Jurkat, Clone E6-1 (cell line): Measurements from ENCODE around the gene RGS2.

Experiments used
- DNase-seq: peaks from one replicate; pipeline ENCODE4 v3.0.0-alpha.2; 2011; ENCODE audit warnings: low read depth, low spot score
- H3K4me3 ChIP-seq: 2 replicates; pipeline ENCODE4 v1.5.1; 2011; ENCODE audit warnings: mild to moderate bottlenecking, low read length, control low read depth, moderate library complexity

The RGS2 gene

DNA sequence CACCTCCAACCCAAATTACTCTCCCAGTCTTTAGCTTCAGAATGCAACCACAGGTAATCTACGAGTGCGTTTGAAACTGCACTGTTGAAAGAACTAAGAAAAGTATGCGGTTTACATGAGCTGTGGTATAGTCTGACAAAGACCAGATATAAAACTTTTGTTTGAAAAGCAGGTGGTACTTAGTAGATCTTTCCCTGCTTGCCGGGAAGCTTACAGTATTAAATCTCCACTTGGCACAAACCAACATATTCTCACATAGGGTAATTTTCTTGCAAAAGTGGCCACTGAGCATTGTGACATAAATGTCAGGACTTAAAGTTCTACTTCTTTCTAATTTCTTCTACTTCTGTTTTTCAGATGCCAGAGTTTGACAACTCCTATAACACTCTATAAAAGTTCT lies 8.4 kb downstream of the RGS2 start:
- DNase-seq = peak; percentile 78
- no peak overlapping the region for H3K4me3 ChIP-seq

DNA sequence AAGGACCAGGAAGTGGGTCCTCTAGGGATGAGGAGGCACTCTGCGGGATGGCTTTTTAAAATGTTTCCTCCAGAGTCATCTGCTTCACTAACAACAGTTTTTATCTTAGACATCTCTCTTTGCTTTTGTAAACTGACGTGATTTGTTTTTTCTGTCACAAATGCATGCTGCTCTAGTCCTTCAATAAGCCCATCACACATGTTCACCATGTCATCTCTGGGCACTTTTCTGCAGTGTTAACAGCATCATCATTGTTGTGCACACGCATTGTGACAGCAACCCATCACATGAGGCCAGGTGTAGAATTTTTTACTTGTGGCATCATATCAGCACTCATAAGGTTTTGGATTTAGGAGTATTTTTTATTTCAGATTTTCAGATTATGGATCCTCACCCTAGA lies 12.5 kb downstream of the RGS2 start:
- DNase-seq = no peak
- H3K4me3 ChIP-seq = no peak overlapping the region

DNA sequence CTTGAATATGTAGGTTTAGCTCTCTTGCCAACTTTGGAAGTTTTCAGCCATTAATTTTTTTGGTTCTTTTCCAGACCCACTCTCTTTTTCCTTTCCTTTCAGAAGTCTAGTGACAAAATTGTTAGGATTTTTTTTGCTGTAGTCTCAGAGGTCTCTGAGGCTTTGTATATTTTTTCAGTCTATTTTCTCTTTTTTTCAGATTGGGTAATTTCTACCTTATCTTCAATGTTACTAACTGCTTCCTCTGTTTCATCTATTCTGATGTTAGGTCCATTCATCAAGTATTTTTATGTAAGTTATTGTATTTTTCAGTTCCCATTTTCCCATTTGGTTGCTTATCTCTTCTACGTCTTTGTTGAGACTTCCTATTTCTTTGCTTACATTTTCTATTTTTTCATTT lies 15.7 kb downstream of the RGS2 start:
- DNase-seq = no peak
- H3K4me3 ChIP-seq = no peak overlapping the region

DNA sequence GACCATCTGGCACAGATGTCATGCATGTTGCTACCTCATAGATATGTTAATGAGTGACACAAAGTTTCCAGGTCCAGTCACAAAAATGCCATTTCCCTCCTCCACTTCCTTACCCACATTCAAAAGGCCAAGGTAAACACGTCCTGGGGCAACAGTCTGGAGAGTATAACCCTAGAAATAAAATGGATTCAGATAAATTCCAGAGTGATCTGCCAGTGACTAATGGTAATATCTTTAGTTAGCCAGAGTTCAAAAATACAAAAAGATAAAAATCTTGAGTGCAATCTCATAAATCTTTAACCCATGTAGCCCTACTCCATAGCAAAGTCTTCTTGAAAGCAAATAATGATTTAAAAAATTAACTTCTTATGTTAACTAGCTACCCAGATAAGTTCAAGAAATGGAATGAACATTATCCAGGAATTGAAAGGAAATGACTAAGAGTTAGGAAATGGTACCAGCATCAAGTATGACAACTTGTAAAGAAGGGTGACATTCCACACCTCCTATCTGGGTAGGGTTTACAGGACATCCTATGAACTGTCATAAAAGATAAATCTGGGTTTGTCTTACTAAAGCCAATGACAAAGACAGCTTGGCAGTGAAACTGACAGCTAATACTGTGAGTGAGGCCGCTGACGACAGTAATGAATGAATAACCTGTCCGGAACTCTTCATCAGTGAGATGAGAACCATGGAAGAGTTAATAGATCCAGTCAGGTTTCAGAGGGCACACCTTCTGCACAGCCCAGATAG lies 18.1 kb downstream of the RGS2 start:
- DNase-seq = no peak
- H3K4me3 ChIP-seq = no peak overlapping the region

DNA sequence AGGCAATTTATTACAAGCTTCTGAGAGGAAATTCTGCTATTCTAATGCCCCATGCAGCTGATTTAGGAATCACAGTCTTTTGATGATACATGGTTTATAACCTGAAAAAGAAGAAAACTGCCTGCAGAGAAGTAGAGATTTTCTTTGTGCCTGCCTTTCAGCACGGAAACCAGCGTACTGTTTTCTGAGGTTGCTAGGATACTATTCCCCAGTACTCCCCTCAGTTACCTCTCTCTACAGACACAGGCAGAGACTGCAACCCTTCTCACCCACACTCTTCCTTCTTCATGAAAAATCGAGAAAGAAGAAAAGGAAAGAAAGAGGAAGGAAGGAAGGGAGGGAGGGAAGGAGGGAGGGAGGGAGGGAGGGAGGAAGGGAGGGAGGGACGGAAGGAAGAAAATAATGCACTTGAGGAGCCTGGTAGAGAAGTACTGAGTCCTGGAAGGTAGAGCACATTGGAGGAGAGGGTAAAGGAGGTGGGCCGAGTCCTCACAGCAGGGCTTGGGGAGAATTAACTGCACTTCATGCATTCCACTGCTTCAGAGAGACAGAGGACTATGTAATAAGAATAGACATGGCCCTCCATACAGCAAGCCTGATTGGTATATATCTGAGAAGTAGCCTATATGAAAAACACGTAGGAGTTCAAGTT lies 21.9 kb downstream of the RGS2 start:
- H3K4me3 ChIP-seq = no peak overlapping the region
- DNase-seq = no peak

DNA sequence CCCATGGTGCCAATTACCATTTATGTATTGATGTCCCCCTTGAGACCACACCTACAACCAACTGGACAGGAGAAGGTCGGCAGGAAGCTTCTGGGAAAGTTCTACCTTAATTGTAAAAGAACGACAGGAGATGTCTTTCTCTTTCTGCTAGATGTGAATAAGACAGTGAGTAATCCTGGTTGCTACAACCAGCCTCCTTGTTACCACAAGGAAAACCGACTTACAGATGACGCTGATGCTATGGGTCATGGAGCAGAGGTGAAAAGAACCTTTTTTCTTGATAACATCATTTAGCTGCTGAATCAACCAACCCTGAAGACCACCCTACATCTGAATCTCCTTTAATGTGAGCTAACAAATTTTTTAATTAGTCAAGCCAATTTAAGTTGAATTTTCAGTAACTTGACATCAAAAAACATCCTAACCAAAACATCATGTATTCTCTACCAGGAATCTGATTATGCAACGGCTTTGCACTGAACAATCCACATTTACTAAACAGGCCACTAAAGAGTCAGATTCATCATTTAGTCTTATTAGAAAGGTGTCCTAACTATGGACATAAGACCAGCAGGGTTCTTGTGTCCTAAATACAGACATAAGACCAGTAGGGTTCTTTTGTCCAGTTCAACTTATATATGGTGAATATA lies 23.0 kb downstream of the RGS2 start:
- DNase-seq = no peak
- no peak overlapping the region for H3K4me3 ChIP-seq

DNA sequence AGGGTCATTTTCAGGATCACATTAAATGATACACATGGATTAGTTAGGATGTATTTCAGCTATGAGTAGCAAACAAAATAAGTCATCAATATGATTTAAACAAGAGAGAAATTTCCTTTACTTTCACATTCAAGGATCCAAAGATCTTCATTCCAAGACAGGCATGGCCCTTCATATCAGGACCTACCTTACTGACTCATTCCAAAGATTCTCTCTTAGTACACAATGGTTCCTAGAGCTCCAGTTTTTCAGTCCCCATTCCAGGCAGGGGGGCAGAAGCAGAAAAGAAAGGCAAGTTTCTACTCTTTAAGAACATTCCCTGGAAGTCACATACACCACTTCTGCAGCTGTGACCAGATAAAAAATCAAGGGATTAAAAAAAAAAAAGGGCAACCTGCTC lies 23.7 kb downstream of the RGS2 start:
- no peak overlapping the region for H3K4me3 ChIP-seq
- no peak for DNase-seq

DNA sequence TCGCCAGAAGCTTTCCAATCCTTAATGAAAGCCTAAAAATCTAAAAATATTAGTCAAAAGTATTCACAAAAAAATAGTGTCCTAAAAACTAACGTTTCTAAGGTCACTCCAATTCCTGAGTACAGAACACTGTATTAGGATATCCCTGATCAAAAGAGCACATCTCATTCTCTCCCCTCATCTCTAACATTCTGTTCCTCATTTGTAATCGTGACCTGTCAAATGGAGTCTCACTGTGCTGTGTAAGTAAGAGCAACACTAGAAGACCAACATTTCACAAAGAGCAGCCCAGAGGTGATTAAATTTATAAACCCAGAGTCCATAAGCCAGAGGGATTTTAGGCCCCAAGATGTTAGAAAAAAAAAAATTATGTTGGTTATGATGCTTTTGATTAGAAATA lies 26.3 kb downstream of the RGS2 start:
- no peak overlapping the region for H3K4me3 ChIP-seq
- no peak for DNase-seq

DNA sequence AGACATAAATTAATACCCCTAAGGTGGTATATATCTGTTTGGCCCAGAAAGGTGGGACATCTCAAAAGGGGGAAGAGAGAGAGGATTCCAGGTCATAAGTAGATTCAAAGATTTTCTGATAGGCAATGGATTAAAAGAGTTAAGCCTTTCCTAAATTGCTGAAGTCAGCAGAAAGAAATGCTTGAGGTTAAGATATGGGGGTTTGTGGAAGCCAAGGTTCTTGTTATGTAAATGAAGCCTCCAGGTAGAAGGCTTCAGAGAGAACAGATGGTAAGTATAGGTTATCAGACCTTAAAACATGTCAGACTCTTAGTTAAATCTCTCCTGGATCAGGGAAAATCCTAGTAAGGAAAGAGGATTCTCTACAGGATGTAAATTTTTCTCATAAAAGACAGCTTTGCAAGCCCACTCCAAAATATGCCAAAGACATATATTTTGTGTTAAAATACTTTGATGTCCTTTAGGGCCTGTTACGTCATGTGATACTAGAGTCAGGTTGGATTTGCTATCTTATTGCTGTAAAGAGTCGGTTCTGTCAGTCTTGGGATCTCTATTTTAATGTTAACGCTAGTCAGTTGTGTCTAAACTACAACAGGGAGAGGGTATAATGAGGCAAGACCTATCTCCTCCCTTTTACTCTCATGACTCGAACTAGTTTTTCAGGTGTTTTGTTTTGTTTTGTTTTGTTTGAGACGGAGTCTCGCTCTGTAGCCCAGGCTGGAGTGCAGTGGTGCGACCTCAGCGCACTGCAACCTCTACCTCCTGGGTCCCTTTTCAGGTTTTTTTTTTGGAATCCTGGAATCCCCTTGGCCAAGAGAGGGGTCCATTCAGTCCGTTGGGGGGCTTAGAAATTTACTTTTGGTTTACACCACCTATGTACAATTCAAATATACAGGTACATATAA lies 30.6 kb downstream of the RGS2 start:
- no peak for DNase-seq
- H3K4me3 ChIP-seq = no peak overlapping the region

DNA sequence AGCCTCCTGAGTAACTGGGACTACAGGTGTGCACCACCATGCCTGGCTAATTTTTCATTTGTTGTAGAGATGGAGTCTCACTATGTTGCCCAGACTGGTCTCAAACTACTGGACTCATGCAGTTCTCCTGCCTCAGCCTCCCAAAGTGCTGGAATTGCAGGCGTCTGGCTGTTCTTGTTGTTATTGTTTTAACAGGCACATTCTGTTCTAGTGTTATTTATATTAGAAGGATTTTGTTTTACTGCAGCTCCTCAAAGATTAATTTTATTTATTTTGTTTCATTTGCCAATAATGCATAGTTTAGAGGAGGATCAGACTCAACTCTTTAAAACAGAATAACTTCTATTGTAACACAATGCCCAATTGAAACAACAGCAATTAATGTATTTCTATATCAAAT lies 35.5 kb downstream of the RGS2 start:
- no peak for DNase-seq
- H3K4me3 ChIP-seq = no peak overlapping the region

DNA sequence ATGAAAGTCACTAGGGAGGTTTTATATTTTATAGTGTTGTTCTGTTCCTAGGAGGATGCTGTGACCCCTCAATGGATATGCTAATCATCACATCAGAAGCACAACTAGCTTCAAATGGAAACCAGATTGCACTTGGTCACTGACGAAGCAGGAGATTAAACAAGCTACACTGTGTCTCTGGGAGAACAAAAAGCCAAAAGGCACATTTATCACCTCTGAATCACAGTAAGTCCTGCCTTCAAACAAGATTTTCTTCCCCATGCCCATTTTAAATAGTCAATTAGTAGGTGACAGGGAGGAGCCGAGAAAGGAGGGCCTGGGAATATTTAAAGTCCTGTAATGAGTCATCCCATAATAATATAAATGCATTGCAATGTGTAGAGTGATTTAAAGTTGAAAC lies 38.1 kb downstream of the RGS2 start:
- H3K4me3 ChIP-seq = no peak overlapping the region
- no peak for DNase-seq

DNA sequence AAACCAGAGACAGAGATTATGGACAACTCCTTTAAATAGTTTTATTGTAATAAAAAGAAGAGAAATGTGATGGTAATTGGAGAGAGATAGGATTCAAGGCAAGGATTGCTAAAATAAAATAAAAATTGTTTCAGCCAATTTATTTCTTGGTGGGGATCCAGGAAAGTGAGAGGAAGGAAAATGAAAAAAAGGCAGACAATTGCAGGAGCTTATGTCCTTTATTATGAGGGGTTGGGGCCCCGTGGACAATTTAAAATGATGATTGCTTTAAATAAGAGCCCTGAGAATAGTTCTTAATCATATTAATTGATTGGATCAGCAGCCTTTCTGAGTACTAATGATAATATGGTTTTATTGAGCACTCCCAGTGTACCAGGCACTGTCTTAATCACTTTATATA lies 40.2 kb downstream of the RGS2 start:
- no peak overlapping the region for H3K4me3 ChIP-seq
- DNase-seq = no peak

DNA sequence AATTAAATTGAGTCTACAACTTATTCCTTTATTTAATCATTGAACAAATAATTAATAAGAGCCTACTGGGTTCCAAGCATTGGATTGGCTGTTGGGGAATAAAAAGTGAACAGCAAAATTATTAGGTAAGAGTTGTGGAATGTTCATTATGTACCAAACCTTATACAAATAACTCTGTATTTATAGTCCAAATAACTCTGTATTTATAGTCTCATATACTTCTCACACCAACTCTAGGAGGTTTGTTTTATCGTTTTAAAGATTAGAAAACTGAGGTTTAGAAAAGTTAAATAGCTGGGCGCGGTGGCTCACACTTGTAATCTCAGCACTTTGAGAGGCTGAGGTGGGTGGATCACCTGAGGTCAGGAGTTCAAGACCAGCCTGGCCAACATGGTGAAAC lies 40.6 kb downstream of the RGS2 start:
- H3K4me3 ChIP-seq = no peak overlapping the region
- no peak for DNase-seq

DNA sequence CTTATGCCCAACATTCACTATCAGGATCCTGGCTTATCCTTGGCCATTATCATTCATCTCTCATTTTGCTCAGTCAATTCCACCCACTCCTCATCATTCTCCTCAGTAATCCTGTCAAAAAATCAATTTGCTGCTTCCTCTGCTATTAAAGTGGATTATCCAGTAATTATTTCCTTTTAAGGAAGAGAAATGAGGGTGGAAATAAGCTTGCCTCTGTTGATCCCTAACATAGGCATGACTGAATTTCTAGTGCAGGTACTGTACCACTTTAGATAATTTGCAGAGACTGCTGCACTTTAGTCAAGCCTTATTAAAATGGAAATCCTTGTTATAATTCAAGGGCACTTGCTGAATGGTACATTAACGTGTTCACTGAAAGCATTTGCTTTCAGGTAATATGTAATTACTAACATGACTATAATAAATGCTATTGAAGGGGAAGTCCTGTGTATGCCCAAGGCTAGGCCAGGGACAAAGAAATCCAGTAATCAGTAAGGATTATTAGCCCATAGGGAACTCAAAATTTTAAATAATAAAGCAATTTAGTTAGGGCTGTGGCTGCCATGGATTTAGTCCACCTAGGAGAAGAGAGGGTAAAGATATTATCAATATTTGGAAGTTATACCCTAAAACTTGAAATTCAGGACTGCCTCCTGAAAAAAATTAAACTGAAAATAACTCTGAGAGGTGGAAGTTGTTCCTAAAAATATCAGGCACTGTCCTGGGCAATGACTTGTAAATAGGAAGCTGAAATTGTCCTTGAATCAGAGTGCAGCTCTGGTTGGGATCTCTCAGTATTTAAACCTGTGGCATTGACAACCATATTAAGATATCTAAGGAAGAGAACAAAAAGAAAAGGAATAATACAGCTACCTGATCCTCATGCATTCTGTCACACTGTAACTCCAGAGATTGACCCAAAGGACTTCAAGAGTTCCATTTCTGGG lies 43.4 kb downstream of the RGS2 start:
- no peak overlapping the region for H3K4me3 ChIP-seq
- no peak for DNase-seq

DNA sequence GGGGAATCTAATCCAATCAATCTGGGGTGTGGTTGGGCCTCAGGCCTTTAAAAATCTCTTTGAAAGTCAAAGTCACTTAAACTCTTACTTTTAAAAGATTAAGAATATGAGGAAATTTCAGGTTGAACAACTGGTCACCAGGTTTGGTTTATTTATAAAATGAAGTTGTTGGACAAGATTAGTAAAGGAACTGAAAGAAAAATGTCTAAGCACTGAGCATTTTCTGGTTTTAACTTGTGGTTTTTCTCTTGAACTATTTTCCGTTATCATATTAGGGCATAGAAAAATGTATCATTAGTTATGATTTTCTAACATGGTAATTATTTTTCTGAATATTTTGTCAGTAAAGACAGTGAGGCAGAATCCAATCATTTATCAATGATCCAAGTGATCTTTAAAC lies 49.6 kb downstream of the RGS2 start:
- DNase-seq = no peak
- no peak overlapping the region for H3K4me3 ChIP-seq

DNA sequence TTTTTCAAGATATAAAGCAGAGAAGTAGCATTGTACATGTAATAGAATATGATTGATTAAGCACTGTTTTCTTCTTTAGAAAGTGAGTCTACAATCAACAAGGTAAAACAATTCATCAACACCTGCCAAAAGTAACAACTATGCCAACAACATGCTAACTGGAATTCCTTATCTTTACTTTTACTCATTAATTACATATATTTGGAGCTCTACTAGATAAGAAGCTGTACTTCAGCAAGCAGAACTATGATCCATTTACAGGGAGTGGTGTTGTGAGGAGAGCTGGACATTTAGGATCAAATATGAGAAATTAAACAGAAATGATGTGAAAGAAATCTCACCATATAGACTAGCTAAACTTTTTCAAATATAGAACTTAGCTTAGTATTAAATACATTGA lies 51.0 kb downstream of the RGS2 start:
- H3K4me3 ChIP-seq = no peak overlapping the region
- no peak for DNase-seq

DNA sequence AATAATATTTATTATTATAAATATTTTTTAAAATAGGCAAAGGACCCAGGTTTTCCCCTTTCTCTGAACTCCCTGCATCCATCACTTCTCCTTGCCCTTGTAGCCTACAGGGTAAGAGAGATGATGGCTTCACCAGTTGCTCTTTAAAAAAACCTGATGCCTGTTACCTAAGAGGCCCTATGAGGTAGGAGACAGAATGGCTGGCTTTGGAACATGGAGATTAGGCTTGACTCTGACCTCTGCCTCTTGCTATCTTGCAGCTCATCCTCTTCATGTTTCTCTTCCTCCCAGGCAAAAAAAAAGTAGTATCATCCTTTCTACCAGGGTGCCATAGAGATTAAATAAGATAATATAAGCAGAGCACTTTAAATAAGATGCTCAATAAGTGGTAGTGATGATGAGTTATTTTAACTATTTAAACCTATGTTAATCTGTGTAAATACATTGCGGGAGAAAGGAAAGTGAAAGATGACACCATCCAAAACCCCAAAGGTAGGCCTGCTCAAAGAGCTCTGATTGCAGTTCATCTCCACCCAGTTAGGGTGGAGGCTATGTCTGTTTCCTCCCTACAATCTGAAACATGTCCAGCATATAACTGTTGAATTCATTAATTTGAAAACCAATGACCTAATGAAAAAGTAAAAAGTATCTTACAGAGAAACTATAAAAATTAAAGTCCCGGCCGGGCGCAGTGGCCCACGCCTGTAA lies 51.8 kb downstream of the RGS2 start:
- H3K4me3 ChIP-seq = no peak overlapping the region
- DNase-seq = no peak

DNA sequence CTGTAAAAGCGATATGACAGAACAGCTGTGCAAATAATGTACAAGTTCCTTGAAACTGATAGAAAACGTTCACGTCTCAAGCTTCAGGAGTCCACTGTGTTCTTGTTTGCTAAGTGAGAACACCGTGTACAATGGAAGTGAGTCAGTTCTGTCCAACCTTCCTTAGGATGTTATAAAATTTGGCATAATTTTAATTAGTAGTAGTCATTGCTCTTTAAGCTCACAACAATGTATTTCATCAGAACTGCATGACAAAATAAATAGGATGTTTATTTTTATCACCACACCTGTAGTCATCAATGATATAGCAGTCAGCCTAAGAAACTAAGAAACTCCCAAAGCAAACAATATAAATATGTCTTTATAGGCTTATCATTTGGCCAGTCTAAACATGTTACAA lies 53.0 kb downstream of the RGS2 start:
- no peak for DNase-seq
- no peak overlapping the region for H3K4me3 ChIP-seq
